ENCODE data around the gene IFNAR1. TPM values are rescaled to one million over a fixed set of nuclear protein-coding genes. Genes with fewer than 3 reads are reported as not detected.
A peak's percentile ranks its signal among the peaks of the same experiment; 100 is the strongest.

Gene IFNAR1
- total RNA-seq, 6 experiments from 2014 or later, result 42.0 to 49.7 (median 43.6) TPM

GRCh38 chr21:33403786-33404585 is 79.2 kb downstream of the IFNAR1 start:
- Mint-ChIP-seq H3K4me3 (peak overlapping the region; percentile 95), H3K4me1 (ENCODE audit: low read depth) (peaks cover 40% of the 10 kb centered on the region), H3K27ac (peak overlapping the region; percentile 83), H3K9me3 (no peaks in the 10 kb centered on the region), H3K36me3 (ENCODE audit: low read depth) (peaks cover 14% of the 10 kb centered on the region; the same call in 1 of the 2 replicates), H3K27me3 (ENCODE audit: insufficient read depth) (no peaks in the 10 kb centered on the region)
- no peak for TF ChIP-seq CTCF (IDR thresholded peaks at IDR 0.05)
- DNase-seq, result peak; percentile 39

GRCh38 chr21:33406493-33406892 is 81.7 kb downstream of the IFNAR1 start:
- H3K9me3 Mint-ChIP-seq, result no peaks in the 10 kb centered on the region
- H3K4me1 Mint-ChIP-seq (ENCODE audit: low read depth), result peaks cover 49% of the 10 kb centered on the region
- no peak for DNase-seq
- TF ChIP-seq CTCF (IDR thresholded peaks at IDR 0.05), result no peak
- H3K36me3 Mint-ChIP-seq (ENCODE audit: low read depth), result peaks cover 10% of the 10 kb centered on the region; the same call in 1 of the 2 replicates
- H3K4me3 Mint-ChIP-seq, result no peak overlapping the region
- H3K27me3 Mint-ChIP-seq (ENCODE audit: insufficient read depth), result no peaks in the 10 kb centered on the region
- H3K27ac Mint-ChIP-seq, result no peak overlapping the region; the same call in 1 of the 2 replicates

Other genes starting within 250 kb of the IFNAR1 start
- 10 to 100 TPM in 5 of 6 experiments, 1 to 10 TPM in 1; 8.0 to 14.6 (median 11.0) TPM for gene IFNAR2, start 95.0 kb upstream of the IFNAR1 start, total RNA-seq (2021; fragmentation: NEBNext Ultra II Directional; extraction: Animal tissue kit (Norgen Biotek cat#: 25700))
- 10 to 100 TPM; 25.5 to 35.3 (median 29.5) TPM for gene IL10RB, start 58.6 kb upstream of the IFNAR1 start, total RNA-seq (2021; fragmentation: NEBNext Ultra II Directional; extraction: Animal tissue kit (Norgen Biotek cat#: 25700))
- gene IFNGR2, start 78.4 kb downstream of the IFNAR1 start, total RNA-seq (2021; fragmentation: NEBNext Ultra II Directional; extraction: Animal tissue kit (Norgen Biotek cat#: 25700)), result 10 to 100 TPM; 51.2 to 68.6 (median 64.2) TPM
- gene TMEM50B, start 155.0 kb downstream of the IFNAR1 start, total RNA-seq (2021; fragmentation: NEBNext Ultra II Directional; extraction: Animal tissue kit (Norgen Biotek cat#: 25700)), result 10 to 100 TPM; 22.9 to 30.3 (median 24.5) TPM
- 1 to 10 TPM in 5 of 6 experiments, under 1 TPM in 1; 0.91 to 2.2 (median 1.2) TPM for gene DNAJC28, start 166.7 kb downstream of the IFNAR1 start, total RNA-seq (2021; fragmentation: NEBNext Ultra II Directional; extraction: Animal tissue kit (Norgen Biotek cat#: 25700))
- gene GART, start 217.1 kb downstream of the IFNAR1 start, total RNA-seq (2021; fragmentation: NEBNext Ultra II Directional; extraction: Animal tissue kit (Norgen Biotek cat#: 25700)), result 10 to 100 TPM; 72.6 to 87.5 (median 80.2) TPM
- gene SON, start 218.1 kb downstream of the IFNAR1 start, total RNA-seq (2021; fragmentation: NEBNext Ultra II Directional; extraction: Animal tissue kit (Norgen Biotek cat#: 25700)), result 100 to 1,000 TPM; 193 to 233 (median 219) TPM

Data from HFFc6 (cell line).